Activated gamma-delta T cell treated with anti-CD3 and anti-CD28 coated beads, Interleukin-2, amount 50 U/mL, for 16 hours (primary cell): ENCODE data around the gene WDR20.
"Not testable (repeated sequence)": the region's sequence is repeated elsewhere in the genome, so short reads cannot be mapped to it uniquely, and the experiment has no call there.

Experiments
- DNase-seq: peaks from one replicate; pipeline ENCODE4 v3.0.0-alpha.2; 2020; ENCODE audit warnings: low read depth

The WDR20 gene

GRCh38 chr14:102238766-102239165 lies 99.1 kb downstream of the WDR20 start:
- DNase-seq = no peak

- no peak for DNase-seq
Observed at GRCh38 chr14:102239231-102239630, 99.5 kb downstream of the WDR20 start.

GRCh38 chr14:102240481-102240880 lies 100.8 kb downstream of the WDR20 start:
- not testable (repeated sequence) for DNase-seq

- no peak for DNase-seq
Observed at GRCh38 chr14:102241147-102241546, 101.5 kb downstream of the WDR20 start.

GRCh38 chr14:102243795-102244194 lies 104.1 kb downstream of the WDR20 start:
- not testable (repeated sequence) for DNase-seq

- no peak for DNase-seq
Observed at GRCh38 chr14:102246071-102246470, 106.4 kb downstream of the WDR20 start.

- DNase-seq = no peak
Observed at GRCh38 chr14:102248121-102248520, 108.4 kb downstream of the WDR20 start.

GRCh38 chr14:102249041-102249440 lies 109.3 kb downstream of the WDR20 start:
- DNase-seq = no peak

GRCh38 chr14:102249981-102250380 lies 110.3 kb downstream of the WDR20 start:
- DNase-seq = no peak

- no peak for DNase-seq
Observed at GRCh38 chr14:102250636-102251035, 110.9 kb downstream of the WDR20 start.

- no peak for DNase-seq
Observed at GRCh38 chr14:102251161-102251560, 111.5 kb downstream of the WDR20 start.

- DNase-seq = no peak
Observed at GRCh38 chr14:102252834-102253801, 113.4 kb downstream of the WDR20 start.

- DNase-seq = no peak
Observed at GRCh38 chr14:102255401-102256190, 115.9 kb downstream of the WDR20 start.

GRCh38 chr14:102256716-102257115 lies 117.0 kb downstream of the WDR20 start:
- DNase-seq = no peak

- DNase-seq = no peak
Observed at GRCh38 chr14:102258136-102258535, 118.4 kb downstream of the WDR20 start.
